HCT116 (cell line): Measurements from ENCODE around the gene TMEM132D. TPM values are rescaled to one million over a fixed set of nuclear protein-coding genes. Genes with fewer than 3 reads are reported as not detected.

ENCODE experiments used
- ATAC-seq: fragments of 200-7000 bp; cut with Tn5 transposase; 2 replicates; pipeline ENCODE4 v1.9.1; 2020; ENCODE audit warnings: mild to moderate bottlenecking, moderate library complexity
- BruUV-seq: library from RNA; stranded (reverse); fragments of 400-500 nt; replicated peaks from 2 replicates; lab custom pipeline; 2021; lab: Mats Ljungman, UMichigan
- CTCF ChIA-PET: fragments of 300-600 bp; sonication (Branson Sonifier 250); formaldehyde crosslinking; loops from one replicate; lab custom pipeline; 2021; ENCODE audit warnings: antibody characterized with exemption; lab: Charles Lee
- POLR2A ChIA-PET: fragments of 300-600, 350-600 bp; sonication (Branson Sonifier 250); formaldehyde crosslinking; loops from one replicate; lab custom pipeline; 2021; ENCODE audit warnings: antibody characterized with exemption; lab: Charles Lee
- RAD21 ChIA-PET, 2 experiments: fragments of 300-600 bp; sonication (Branson Sonifier 250); formaldehyde crosslinking; loops; one replicate each; lab custom pipeline; 2023; ENCODE audit warnings: low total read pairs in 2 of 2; ENCODE audit not compliant: uncharacterized antibody in 2 of 2, unreplicated experiment in 2 of 2, low non-redundant PET in 1 of 2; lab: Charles Lee
- DNase-seq: peaks from one replicate; pipeline ENCODE4 v3.0.0-alpha.2; 2010; ENCODE audit warnings: low read depth, low spot score
- H2AFZ ChIP-seq: fragments of 200-600 bp; shearing (Covaris generic), sonication (generic); 2 replicates; pipeline ENCODE4 v1.6.1; 2017; ENCODE audit warnings: low read depth, mixed run types, mixed read lengths, antibody characterized with exemption, low read length; ENCODE audit not compliant: poor library complexity, severe bottlenecking
- H3K27ac ChIP-seq: 2 replicates; pipeline ENCODE4 v1.5.1; 2012; ENCODE audit warnings: low read depth, low read length
- H3K27me3 ChIP-seq: fragments of 200-600 bp; sonication (generic); 2 replicates; pipeline ENCODE4 v1.6.1; 2016; ENCODE audit warnings: mixed run types, low read length, mixed read lengths; ENCODE audit not compliant: insufficient read depth
- H3K36me3 ChIP-seq, 2 experiments: fragments of 200-500 bp in 1 of 2; fragments of 200-600 bp in 1 of 2; sonication (Bioruptor generic) in 1 of 2; sonication (generic) in 1 of 2; 2 replicates each; pipeline versions ENCODE4 v1.5.1 to v1.6.1; 2014 to 2016; ENCODE audit warnings: low read length in 2 of 2, inconsistent platforms in 1 of 2, mixed read lengths in 1 of 2, mixed run types in 1 of 2; ENCODE audit not compliant: insufficient read depth in 2 of 2, control insufficient read depth in 1 of 2
- H3K4me1 ChIP-seq, 2 experiments: fragments of 200-600 bp in 1 of 2; sonication (generic) in 1 of 2; 2 replicates each; pipeline versions ENCODE4 v1.5.1 to v1.6.1; 2012 to 2017; ENCODE audit warnings: low read length in 2 of 2, inconsistent platforms in 1 of 2, mild to moderate bottlenecking in 1 of 2, mixed read lengths in 1 of 2, mixed run types in 1 of 2, moderate library complexity in 1 of 2; ENCODE audit not compliant: insufficient read depth in 2 of 2, control insufficient read depth in 1 of 2
- H3K4me2 ChIP-seq: fragments of 200-600 bp; sonication (generic); 2 replicates; pipeline ENCODE4 v1.6.1; 2017; ENCODE audit warnings: mixed run types, low read length, mixed read lengths
- H3K4me3 ChIP-seq, 2 experiments: fragments of 200-600 bp in 1 of 2; sonication (generic) in 1 of 2; replicated peaks in 1 of 2; 2 replicates each; pipeline ENCODE4 v1.5.1; 2011 to 2016; ENCODE audit warnings: low read length in 2 of 2, control low read depth in 1 of 2, low read depth in 1 of 2, mild to moderate bottlenecking in 1 of 2, mixed read lengths in 1 of 2, mixed run types in 1 of 2
- H3K79me2 ChIP-seq: fragments of 200-600 bp; sonication (generic); 2 replicates; pipeline ENCODE4 v1.6.1; 2017; ENCODE audit warnings: mild to moderate bottlenecking, mixed run types, low read length, moderate library complexity, mixed read lengths; ENCODE audit not compliant: insufficient read depth
- H3K9ac ChIP-seq: fragments of 200-600 bp; sonication (generic); 2 replicates; pipeline ENCODE4 v1.6.1; 2016; ENCODE audit warnings: low read length, mixed read lengths
- H3K9me2 ChIP-seq: fragments of 200-600 bp; sonication (generic), shearing (Covaris generic); 2 replicates; pipeline ENCODE4 v1.6.1; 2017; ENCODE audit warnings: mixed run types, mild to moderate bottlenecking, moderate library complexity; ENCODE audit not compliant: insufficient read depth
- H3K9me3 ChIP-seq, 2 experiments: fragments of 200-500 bp in 1 of 2; fragments of 200-600 bp in 1 of 2; sonication (Bioruptor generic) in 1 of 2; sonication (generic) in 1 of 2; 2 replicates each; pipeline ENCODE4 v1.6.1; 2014 to 2017; ENCODE audit warnings: low read length in 2 of 2, mixed read lengths in 2 of 2, inconsistent platforms in 1 of 2, low read depth in 1 of 2, mild to moderate bottlenecking in 1 of 2, mixed run types in 1 of 2, moderate library complexity in 1 of 2; ENCODE audit not compliant: control insufficient read depth in 1 of 2, insufficient read depth in 1 of 2
- H4K20me1 ChIP-seq: fragments of 200-600 bp; sonication (generic), shearing (Covaris generic); 2 replicates; pipeline ENCODE4 v1.6.1; 2017; ENCODE audit warnings: mixed run types, mild to moderate bottlenecking, moderate library complexity; ENCODE audit not compliant: insufficient read depth
- EZH2 ChIP-seq: fragments of 200-600 bp; sonication (generic); IDR thresholded peaks from 2 replicates; pipeline ENCODE4 v1.6.1; 2017; ENCODE audit warnings: antibody characterized with exemption, mixed run types
- FOSL1 ChIP-seq: IDR thresholded peaks from 2 replicates; pipeline ENCODE4 v1.6.1; 2012; ENCODE audit warnings: low read depth
- POLR2A ChIP-seq: IDR thresholded peaks from 2 replicates; pipeline ENCODE4 v1.7.0; 2011; ENCODE audit warnings: borderline replicate concordance; ENCODE audit not compliant: insufficient read depth, insufficient read length; ENCODE audit errors: extremely low read depth
- RAD21 ChIP-seq: IDR thresholded peaks from 2 replicates; pipeline ENCODE4 v1.6.1; 2012; ENCODE audit warnings: low read depth, mild to moderate bottlenecking
- SRF ChIP-seq: IDR thresholded peaks from 2 replicates; pipeline ENCODE4 v1.6.1; 2012; ENCODE audit warnings: low read depth
- intact Hi-C: fragments of 100-400 bp; cut with micrococcal nuclease; formaldehyde crosslinking; loops from 2 replicates; pipeline ENCODE4 v1.10.0; 2022
- total RNA-seq: library from RNA; stranded (reverse); gene quantifications from one replicate; pipeline ENCODE4 v1.2.1, GENCODE V29; 2021; ENCODE audit not compliant: unreplicated experiment
- TF ChIP-seq, protein P1 (sequence below), 3 experiments: fragments of 200-600 bp in 1 of 3; sonication (generic) in 1 of 3; IDR thresholded peaks in 2 of 3; conservative IDR thresholded peaks in 1 of 3; 2 replicates each; pipeline ENCODE4 v1.5.1; 2012 to 2017; ENCODE audit warnings: low read depth in 2 of 3, low read length in 2 of 3, antibody characterized with exemption in 1 of 3, borderline replicate concordance in 1 of 3, control low read depth in 1 of 3, mild to moderate bottlenecking in 1 of 3, mixed read lengths in 1 of 3, mixed run types in 1 of 3, moderate library complexity in 1 of 3; ENCODE audit not compliant: insufficient read depth in 1 of 3
- TF ChIP-seq, protein P2 (sequence below): IDR thresholded peaks from 2 replicates; pipeline ENCODE4 v1.6.1; 2012; ENCODE audit warnings: low read depth
- TF ChIP-seq, protein P3 (sequence below): IDR thresholded peaks from 2 replicates; pipeline ENCODE4 v1.6.1; 2011; ENCODE audit warnings: mild to moderate bottlenecking, low read length, moderate library complexity; ENCODE audit not compliant: insufficient replicate concordance; ENCODE audit errors: extremely low read depth

The TMEM132D gene
- total RNA-seq, 1 experiment from 2014 or later = not detected

DNA sequence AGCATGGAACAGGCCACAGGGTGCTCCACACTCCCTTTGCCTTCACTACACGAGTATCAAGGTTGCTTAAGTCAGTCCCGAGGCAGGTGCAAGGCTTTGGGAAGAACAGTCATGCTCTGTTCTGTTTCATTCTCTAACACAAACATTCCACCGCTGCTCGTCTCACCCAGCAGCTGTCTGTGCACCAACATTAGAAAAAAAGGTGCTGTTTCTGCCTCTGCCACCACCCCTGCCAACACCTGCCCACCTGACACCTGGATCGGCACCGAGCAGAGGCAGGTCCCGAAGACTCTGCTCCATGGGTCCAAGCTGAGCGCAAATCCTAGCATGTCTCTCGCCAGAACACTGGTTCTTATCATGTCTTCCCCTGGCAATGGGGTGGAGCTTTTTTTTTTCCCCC, 347.7 kb downstream of the TMEM132D start:
- Histone ChIP-seq H3K4me3 (no peak overlapping the region), H3K79me2 (no peaks in the 10 kb centered on the region), H3K4me2 (no peak overlapping the region), H3K27me3 (no peaks in the 10 kb centered on the region)
- RAD21 ChIA-PET = no interaction called here
- TF ChIP-seq SRF (no peak), EZH2 (no peak), RAD21 (no peak), FOSL1 (no peak), POLR2A (no peak)
- TF ChIP-seq, protein P1, sequence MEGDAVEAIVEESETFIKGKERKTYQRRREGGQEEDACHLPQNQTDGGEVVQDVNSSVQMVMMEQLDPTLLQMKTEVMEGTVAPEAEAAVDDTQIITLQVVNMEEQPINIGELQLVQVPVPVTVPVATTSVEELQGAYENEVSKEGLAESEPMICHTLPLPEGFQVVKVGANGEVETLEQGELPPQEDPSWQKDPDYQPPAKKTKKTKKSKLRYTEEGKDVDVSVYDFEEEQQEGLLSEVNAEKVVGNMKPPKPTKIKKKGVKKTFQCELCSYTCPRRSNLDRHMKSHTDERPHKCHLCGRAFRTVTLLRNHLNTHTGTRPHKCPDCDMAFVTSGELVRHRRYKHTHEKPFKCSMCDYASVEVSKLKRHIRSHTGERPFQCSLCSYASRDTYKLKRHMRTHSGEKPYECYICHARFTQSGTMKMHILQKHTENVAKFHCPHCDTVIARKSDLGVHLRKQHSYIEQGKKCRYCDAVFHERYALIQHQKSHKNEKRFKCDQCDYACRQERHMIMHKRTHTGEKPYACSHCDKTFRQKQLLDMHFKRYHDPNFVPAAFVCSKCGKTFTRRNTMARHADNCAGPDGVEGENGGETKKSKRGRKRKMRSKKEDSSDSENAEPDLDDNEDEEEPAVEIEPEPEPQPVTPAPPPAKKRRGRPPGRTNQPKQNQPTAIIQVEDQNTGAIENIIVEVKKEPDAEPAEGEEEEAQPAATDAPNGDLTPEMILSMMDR (IDR thresholded peaks at IDR 0.05 in 2 of 3, conservative IDR thresholded peaks at IDR 0.05 in 1 of 3; ENCODE audit: borderline replicate concordance in 1 of 3, insufficient read depth in 1 of 3, low read depth in 2 of 3, low read length in 2 of 3) = no peak
- TF ChIP-seq, protein P2, sequence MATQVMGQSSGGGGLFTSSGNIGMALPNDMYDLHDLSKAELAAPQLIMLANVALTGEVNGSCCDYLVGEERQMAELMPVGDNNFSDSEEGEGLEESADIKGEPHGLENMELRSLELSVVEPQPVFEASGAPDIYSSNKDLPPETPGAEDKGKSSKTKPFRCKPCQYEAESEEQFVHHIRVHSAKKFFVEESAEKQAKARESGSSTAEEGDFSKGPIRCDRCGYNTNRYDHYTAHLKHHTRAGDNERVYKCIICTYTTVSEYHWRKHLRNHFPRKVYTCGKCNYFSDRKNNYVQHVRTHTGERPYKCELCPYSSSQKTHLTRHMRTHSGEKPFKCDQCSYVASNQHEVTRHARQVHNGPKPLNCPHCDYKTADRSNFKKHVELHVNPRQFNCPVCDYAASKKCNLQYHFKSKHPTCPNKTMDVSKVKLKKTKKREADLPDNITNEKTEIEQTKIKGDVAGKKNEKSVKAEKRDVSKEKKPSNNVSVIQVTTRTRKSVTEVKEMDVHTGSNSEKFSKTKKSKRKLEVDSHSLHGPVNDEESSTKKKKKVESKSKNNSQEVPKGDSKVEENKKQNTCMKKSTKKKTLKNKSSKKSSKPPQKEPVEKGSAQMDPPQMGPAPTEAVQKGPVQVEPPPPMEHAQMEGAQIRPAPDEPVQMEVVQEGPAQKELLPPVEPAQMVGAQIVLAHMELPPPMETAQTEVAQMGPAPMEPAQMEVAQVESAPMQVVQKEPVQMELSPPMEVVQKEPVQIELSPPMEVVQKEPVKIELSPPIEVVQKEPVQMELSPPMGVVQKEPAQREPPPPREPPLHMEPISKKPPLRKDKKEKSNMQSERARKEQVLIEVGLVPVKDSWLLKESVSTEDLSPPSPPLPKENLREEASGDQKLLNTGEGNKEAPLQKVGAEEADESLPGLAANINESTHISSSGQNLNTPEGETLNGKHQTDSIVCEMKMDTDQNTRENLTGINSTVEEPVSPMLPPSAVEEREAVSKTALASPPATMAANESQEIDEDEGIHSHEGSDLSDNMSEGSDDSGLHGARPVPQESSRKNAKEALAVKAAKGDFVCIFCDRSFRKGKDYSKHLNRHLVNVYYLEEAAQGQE = no peak
- TF ChIP-seq, protein P3, sequence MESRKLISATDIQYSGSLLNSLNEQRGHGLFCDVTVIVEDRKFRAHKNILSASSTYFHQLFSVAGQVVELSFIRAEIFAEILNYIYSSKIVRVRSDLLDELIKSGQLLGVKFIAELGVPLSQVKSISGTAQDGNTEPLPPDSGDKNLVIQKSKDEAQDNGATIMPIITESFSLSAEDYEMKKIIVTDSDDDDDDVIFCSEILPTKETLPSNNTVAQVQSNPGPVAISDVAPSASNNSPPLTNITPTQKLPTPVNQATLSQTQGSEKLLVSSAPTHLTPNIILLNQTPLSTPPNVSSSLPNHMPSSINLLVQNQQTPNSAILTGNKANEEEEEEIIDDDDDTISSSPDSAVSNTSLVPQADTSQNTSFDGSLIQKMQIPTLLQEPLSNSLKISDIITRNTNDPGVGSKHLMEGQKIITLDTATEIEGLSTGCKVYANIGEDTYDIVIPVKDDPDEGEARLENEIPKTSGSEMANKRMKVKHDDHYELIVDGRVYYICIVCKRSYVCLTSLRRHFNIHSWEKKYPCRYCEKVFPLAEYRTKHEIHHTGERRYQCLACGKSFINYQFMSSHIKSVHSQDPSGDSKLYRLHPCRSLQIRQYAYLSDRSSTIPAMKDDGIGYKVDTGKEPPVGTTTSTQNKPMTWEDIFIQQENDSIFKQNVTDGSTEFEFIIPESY = no peak
- TF ChIP-seq, all 23 proteins: peak for 0
- ChIA-PET CTCF (no interaction called here), POLR2A (no interaction called here)
- Histone ChIP-seq H4K20me1 (no peaks in the 10 kb centered on the region), H3K27ac (no peak overlapping the region), H2AFZ (no peak overlapping the region), H3K4me1 (no peaks in the 10 kb centered on the region), H3K9me2 (no peaks in the 10 kb centered on the region), H3K9ac (no peak overlapping the region), H3K36me3 (no peaks in the 10 kb centered on the region), H3K9me3 (peaks cover 11 to 45% of the 10 kb centered on the region in 2 experiments; a peak in 2 of 4 replicates)
- ATAC-seq (no peak), DNase-seq (no peak)
- intact Hi-C loops = no loop called here
- BruUV-seq = no TSS peak
